ENCODE measurements around the gene CCHCR1. TPM values are rescaled to one million over a fixed set of nuclear protein-coding genes. Genes with fewer than 3 reads are reported as not detected.

The CCHCR1 gene
- total and polyA plus RNA-seq, 9 of the 15 experiments (the other 6 are each of a cell fraction or from before 2014, with no cell fraction given): 1.2 to 47.3 (median 32.0) TPM

- no peak for FAIRE-seq
- Histone ChIP-seq H3K4me1 (replicated peaks in 1 of 2; ENCODE audit: control insufficient read depth in 2 of 2, insufficient read depth in 2 of 2, low read length in 2 of 2) (peaks cover 0 to 4% of the 10 kb centered on the region in 2 experiments; a peak in 2 of 5 replicates), H3K9me1 (ENCODE audit: control insufficient read depth, insufficient read depth, low read length) (no peaks in the 10 kb centered on the region), H3K27me3 (ENCODE audit: control insufficient read depth in 2 of 2, insufficient read depth in 2 of 2, low read length in 2 of 2) (no peaks in the 10 kb centered on the region), H3K9me3 (replicated peaks; ENCODE audit: control insufficient read depth, insufficient read depth, low read depth, low read length) (no peaks in the 10 kb centered on the region), H2AFZ (ENCODE audit: low read depth, low read length) (no peak overlapping the region), H3K4me2 (ENCODE audit: insufficient read depth, low read length) (no peak overlapping the region), H3K79me2 (ENCODE audit: control insufficient read depth, insufficient read depth, low read length) (no peaks in the 10 kb centered on the region), H3K27ac (ENCODE audit: extremely low read depth, low read depth, low read length) (no peak overlapping the region), H3K9ac (ENCODE audit: insufficient read depth in 1 of 2, low read depth in 2 of 2, low read length in 2 of 2) (peak overlapping the region in 1 of 2 experiments; percentile 78; a peak in 1 of 4 replicates), H4K20me1 (replicated peaks; ENCODE audit: control insufficient read depth, insufficient read depth, low read length) (no peaks in the 10 kb centered on the region; the same call in 1 of the 2 replicates), H3K4me3 (no peak overlapping the region), H3K36me3 (ENCODE audit: control insufficient read depth, insufficient read depth, low read length) (peaks cover 55% of the 10 kb centered on the region; the same call in 2 of the 3 replicates)
- no peak for DNase-seq (ENCODE audit: extremely low read depth in 1 of 4, low spot score in 3 of 4)
- ATAC-seq: no peak
- 96% methylated on average over 9 of the region's 10 CpGs for WGBS (ENCODE audit: insufficient coverage, low coverage, missing lambda C conversion rate)
- in situ Hi-C loops (cut with MboI) (no loop called here), intact Hi-C loops (cut with micrococcal nuclease) (no loop called here)
- ChIA-PET POLR2A (interaction anchor here (0.8 to 2.6 kb wide), 7 partner anchors 10 to 313 kb away, joined by 3 to 7 read pairs (median 3); partner anchors contain the start of genes CCHCR1 and TCF19), CTCF (ENCODE audit: low intra/inter-chr PET ratio) (interaction anchor here (0.8 kb wide), 1 partner anchor 9 kb away, joined by 3 read pairs; no protein-coding TSS in a partner anchor)
- TF ChIP-seq SMAD1 (IDR thresholded peaks at IDR 0.05; ENCODE audit: low read depth, low read length, partially characterized antibody) (no peak), ATF1 (CRISPR knock-in tag; IDR thresholded peaks at IDR 0.05) (no peak), ATF1 (tag; IDR thresholded peaks at IDR 0.05) (no peak), NFE2L1 (tag; IDR thresholded peaks at IDR 0.05; ENCODE audit: borderline replicate concordance, low read depth) (no peak), MYC (IDR thresholded peaks at IDR 0.05; ENCODE audit: low read depth, low read length) (no peak), MYC (CRISPR knock-in tag; IDR thresholded peaks at IDR 0.05; ENCODE audit: borderline replicate concordance, low read depth) (no peak), SPI1 (IDR thresholded peaks at IDR 0.05; ENCODE audit: borderline replicate concordance, low read depth, low read length) (no peak), E2F5 (CRISPR knock-in tag; IDR thresholded peaks at IDR 0.05) (no peak), ETS1 (conservative IDR thresholded peaks at IDR 0.05; ENCODE audit: control insufficient read depth, low read depth, low read length) (no peak), FUS (optimal IDR thresholded peaks at IDR 0.05; ENCODE audit: low read depth, low read length) (no peak), RBM34 (IDR thresholded peaks at IDR 0.05; ENCODE audit: borderline replicate concordance, insufficient read depth, low read length) (no peak), ZNF121 (CRISPR knock-in tag; conservative IDR thresholded peaks at IDR 0.05) (no peak), MEF2D (tag; conservative IDR thresholded peaks at IDR 0.05; ENCODE audit: low read depth) (no peak), NONO (IDR thresholded peaks at IDR 0.05; ENCODE audit: low read depth in 2 of 2, low read length in 1 of 2) (no peak), PML (IDR thresholded peaks at IDR 0.05; ENCODE audit: low read length) (no peak), XRCC4 (IDR thresholded peaks at IDR 0.05; ENCODE audit: extremely low read depth, insufficient read depth, insufficient read length) (no peak), NR0B1 (IDR thresholded peaks at IDR 0.05; ENCODE audit: partially characterized antibody) (no peak), GABPB2 (CRISPR knock-in tag; conservative IDR thresholded peaks at IDR 0.05) (no peak), PYGO2 (tag; IDR thresholded peaks at IDR 0.05) (no peak), ZFPM2 (CRISPR knock-in tag; IDR thresholded peaks at IDR 0.05) (no peak)
- no TSS peak for BruUV-seq (replicated peaks)
Measured at GRCh38 chr6:31145386-31145785, 12.2 kb downstream of the CCHCR1 start.
